ENCODE results near the gene ERVMER34-1. TPM values are rescaled to one million over a fixed set of nuclear protein-coding genes. Genes with fewer than 3 reads are reported as not detected.

The ERVMER34-1 gene
- polyA plus RNA-seq, 3 donors = not detected

DNA sequence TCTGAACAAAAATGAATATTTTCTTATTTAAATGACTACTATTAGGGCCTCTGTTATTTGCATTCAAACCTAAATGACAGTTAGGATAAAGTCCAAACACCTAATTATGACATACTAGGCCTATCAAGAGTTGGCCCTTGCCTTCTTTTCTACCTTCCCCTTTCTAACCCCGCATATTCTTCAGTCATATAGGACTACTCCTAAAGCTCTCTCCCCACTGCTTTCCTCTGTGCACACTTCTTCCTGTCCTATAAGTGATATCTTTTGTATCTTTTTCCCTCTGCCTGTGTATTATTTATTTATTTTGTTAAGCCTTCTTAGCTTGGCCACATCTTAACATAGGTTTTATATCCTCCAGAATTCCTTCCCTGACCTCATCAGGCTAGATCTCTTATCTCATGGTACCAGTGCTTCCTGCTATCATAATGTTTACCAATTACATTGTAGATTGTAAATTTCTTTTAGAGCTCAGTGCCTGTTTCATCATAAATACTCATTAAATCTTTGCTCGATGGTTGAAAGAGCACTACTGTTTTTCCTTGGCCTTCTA, 22.5 kb downstream of the ERVMER34-1 start:
- Mint-ChIP-seq H3K36me3 (no peaks in the 10 kb centered on the region), H3K4me1 (no peaks in the 10 kb centered on the region), H3K4me3 (no peak overlapping the region), H3K9me3 (no peaks in the 10 kb centered on the region), H3K27ac (no peak overlapping the region), H3K27me3 (ENCODE audit: low read depth in 3 of 3) (peaks cover 1 to 5% (median 4%) of the 10 kb centered on the region in 3 donors)
- Histone ChIP-seq H3K27ac (ENCODE audit: low read depth in 1 of 2, low read length in 2 of 2) (no peak overlapping the region), H2AFZ (ENCODE audit: insufficient read depth, low read depth, low read length, poor library complexity, severe bottlenecking) (no peak overlapping the region), H3K9me3 (replicated peaks in 1 of 2; ENCODE audit: control insufficient read depth in 1 of 2, insufficient read depth in 1 of 2, low read length in 2 of 2) (no peaks in the 10 kb centered on the region), H3K4me1 (ENCODE audit: control insufficient read depth in 1 of 2, insufficient read depth in 2 of 2, low read length in 2 of 2) (no peaks in the 10 kb centered on the region), H3K36me3 (replicated peaks in 1 of 2; ENCODE audit: control insufficient read depth in 1 of 2, insufficient read depth in 2 of 2, low read length in 2 of 2) (no peaks in the 10 kb centered on the region), H3K4me3 (replicated peaks in 1 of 3; ENCODE audit: low read depth in 2 of 3, low read length in 3 of 3) (no peak overlapping the region), H3K9ac (ENCODE audit: insufficient read depth, low read length, poor library complexity, severe bottlenecking) (no peak overlapping the region), H3K27me3 (ENCODE audit: control insufficient read depth in 2 of 2, insufficient read depth in 2 of 2, low read length in 2 of 2) (no peaks in the 10 kb centered on the region), H3K79me2 (ENCODE audit: insufficient read depth, low read length) (no peaks in the 10 kb centered on the region), H4K20me1 (ENCODE audit: insufficient read depth, low read length) (no peaks in the 10 kb centered on the region), H3K4me2 (replicated peaks; ENCODE audit: extremely low read depth, low read length, poor library complexity, severe bottlenecking) (no peak overlapping the region)
- no peak for DNase-seq
- intact Hi-C loops (cut with micrococcal nuclease) = no loop called here
- WGBS (ENCODE audit: insufficient coverage) = no CpG with 5 or more reads among the region's 2 CpGs
- TF ChIP-seq, protein P1, sequence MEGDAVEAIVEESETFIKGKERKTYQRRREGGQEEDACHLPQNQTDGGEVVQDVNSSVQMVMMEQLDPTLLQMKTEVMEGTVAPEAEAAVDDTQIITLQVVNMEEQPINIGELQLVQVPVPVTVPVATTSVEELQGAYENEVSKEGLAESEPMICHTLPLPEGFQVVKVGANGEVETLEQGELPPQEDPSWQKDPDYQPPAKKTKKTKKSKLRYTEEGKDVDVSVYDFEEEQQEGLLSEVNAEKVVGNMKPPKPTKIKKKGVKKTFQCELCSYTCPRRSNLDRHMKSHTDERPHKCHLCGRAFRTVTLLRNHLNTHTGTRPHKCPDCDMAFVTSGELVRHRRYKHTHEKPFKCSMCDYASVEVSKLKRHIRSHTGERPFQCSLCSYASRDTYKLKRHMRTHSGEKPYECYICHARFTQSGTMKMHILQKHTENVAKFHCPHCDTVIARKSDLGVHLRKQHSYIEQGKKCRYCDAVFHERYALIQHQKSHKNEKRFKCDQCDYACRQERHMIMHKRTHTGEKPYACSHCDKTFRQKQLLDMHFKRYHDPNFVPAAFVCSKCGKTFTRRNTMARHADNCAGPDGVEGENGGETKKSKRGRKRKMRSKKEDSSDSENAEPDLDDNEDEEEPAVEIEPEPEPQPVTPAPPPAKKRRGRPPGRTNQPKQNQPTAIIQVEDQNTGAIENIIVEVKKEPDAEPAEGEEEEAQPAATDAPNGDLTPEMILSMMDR (IDR thresholded peaks at IDR 0.05) = no peak

DNA sequence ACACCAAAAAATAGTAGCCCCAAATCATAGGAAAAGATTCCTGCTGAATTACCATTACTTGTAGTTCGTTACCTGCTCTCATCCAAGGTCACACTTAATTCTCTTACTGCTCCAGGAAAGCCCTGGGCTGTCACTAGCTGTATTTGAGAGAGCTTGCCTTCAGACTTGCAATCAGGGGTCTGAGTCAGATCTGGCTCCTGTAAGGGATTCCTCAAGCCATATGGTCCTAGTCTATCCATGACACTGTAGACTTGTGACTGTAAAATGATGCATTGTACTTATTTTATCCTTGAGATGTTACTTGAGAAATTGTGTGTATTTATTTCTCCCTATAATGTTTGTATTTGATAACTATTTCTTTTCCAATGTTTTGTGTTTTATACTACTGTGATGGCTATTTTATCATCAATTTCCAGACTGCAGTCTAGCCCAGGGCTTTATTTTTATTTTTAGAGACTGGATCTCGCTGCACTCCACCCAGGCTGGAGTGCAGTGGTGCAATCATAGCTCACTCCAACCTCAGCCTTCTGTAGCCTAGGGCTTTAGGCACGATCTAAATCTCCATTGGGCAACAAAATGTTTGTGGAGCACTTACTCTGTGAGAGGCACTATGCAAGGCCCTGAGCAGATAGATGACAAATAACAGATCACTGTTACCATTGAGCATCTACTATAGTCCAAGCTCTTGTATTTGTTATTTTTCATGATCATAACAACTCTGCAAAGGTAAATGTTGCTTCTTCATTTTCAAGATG, 24.2 kb downstream of the ERVMER34-1 start:
- Mint-ChIP-seq H3K4me1 (peaks cover 7% of the 10 kb centered on the region), H3K4me3 (no peak overlapping the region), H3K9me3 (no peaks in the 10 kb centered on the region), H3K36me3 (no peaks in the 10 kb centered on the region), H3K27ac (no peak overlapping the region), H3K27me3 (ENCODE audit: low read depth in 3 of 3) (peaks cover 0 to 5% (median 4%) of the 10 kb centered on the region in 3 donors)
- TF ChIP-seq, protein P1 (IDR thresholded peaks at IDR 0.05) = no peak
- H4K20me1 ChIP-seq (ENCODE audit: insufficient read depth, low read length) = no peaks in the 10 kb centered on the region
- no peak overlapping the region for H2AFZ ChIP-seq (ENCODE audit: insufficient read depth, low read depth, low read length, poor library complexity, severe bottlenecking)
- intact Hi-C loops (cut with micrococcal nuclease) = no loop called here
- H3K4me3 ChIP-seq (replicated peaks in 1 of 3; ENCODE audit: low read depth in 2 of 3, low read length in 3 of 3) = no peak overlapping the region
- no peaks in the 10 kb centered on the region for H3K79me2 ChIP-seq (ENCODE audit: insufficient read depth, low read length)
- H3K36me3 ChIP-seq (replicated peaks in 1 of 2; ENCODE audit: control insufficient read depth in 1 of 2, insufficient read depth in 2 of 2, low read length in 2 of 2) = no peaks in the 10 kb centered on the region
- DNase-seq = no peak
- WGBS (ENCODE audit: insufficient coverage) = 85% methylated on average over 2 of the region's 3 CpGs
- H3K9me3 ChIP-seq (replicated peaks in 1 of 2; ENCODE audit: control insufficient read depth in 1 of 2, insufficient read depth in 1 of 2, low read length in 2 of 2) = no peaks in the 10 kb centered on the region
- peaks cover 7 to 8% of the 10 kb centered on the region in 2 donors for H3K4me1 ChIP-seq (ENCODE audit: control insufficient read depth in 1 of 2, insufficient read depth in 2 of 2, low read length in 2 of 2)
- H3K27me3 ChIP-seq (ENCODE audit: control insufficient read depth in 2 of 2, insufficient read depth in 2 of 2, low read length in 2 of 2) = no peaks in the 10 kb centered on the region
- H3K9ac ChIP-seq (ENCODE audit: insufficient read depth, low read length, poor library complexity, severe bottlenecking) = no peak overlapping the region
- H3K27ac ChIP-seq (ENCODE audit: low read depth in 1 of 2, low read length in 2 of 2) = no peak overlapping the region
- H3K4me2 ChIP-seq (replicated peaks; ENCODE audit: extremely low read depth, low read length, poor library complexity, severe bottlenecking) = no peak overlapping the region
